ENCODE data around the gene SLC5A6.

DNA sequence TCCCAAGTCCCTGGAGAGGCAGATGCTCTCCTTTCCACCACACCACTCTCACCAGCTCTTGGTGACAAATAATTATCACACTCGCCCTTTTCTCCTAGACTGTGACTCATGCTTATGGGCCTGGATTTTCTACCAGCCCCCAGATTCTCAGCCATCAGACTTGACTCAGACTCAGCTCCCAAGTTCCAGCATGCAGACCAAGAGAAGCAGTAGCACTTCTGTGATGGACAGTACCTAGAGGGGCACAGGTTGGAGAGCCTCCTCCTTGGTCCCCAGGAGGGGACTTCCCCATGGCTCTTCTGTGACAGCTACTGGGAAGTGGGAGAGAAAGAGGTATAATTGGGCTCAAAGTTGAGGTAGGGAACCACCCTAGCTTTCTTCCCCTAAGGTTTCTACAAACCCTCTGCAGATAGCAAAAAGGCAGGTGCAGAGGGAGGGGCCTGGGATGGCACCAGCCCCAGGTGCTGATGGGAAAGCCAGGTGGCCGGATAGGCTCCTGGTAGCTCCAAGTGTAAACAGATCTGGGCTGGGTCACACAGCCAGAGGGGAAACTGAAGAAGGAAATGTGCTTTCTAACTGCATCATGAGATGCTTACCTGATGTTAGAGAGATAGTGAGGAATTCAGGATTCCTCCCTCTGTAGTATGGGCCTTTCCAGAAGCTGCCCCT is 59.1 kb downstream of the SLC5A6 start:
- TF ChIP-seq TAF1 (IDR thresholded peaks at IDR 0.05; ENCODE audit: low read depth, low read length) (no peak), POLR2A (IDR thresholded peaks at IDR 0.05; ENCODE audit: low read depth, low read length) (no peak)
